NCI-H748 (cell line): ENCODE data around the gene ZG16.
"Not testable (repeated sequence)": the region's sequence is repeated elsewhere in the genome, so short reads cannot be mapped to it uniquely, and the experiment has no call there.

Source experiments
- DNase-seq: peaks from one replicate; lab custom pipeline; 2025; ENCODE audit not compliant: unreplicated experiment; lab: John Stamatoyannopoulos, UW

ZG16 gene

DNA sequence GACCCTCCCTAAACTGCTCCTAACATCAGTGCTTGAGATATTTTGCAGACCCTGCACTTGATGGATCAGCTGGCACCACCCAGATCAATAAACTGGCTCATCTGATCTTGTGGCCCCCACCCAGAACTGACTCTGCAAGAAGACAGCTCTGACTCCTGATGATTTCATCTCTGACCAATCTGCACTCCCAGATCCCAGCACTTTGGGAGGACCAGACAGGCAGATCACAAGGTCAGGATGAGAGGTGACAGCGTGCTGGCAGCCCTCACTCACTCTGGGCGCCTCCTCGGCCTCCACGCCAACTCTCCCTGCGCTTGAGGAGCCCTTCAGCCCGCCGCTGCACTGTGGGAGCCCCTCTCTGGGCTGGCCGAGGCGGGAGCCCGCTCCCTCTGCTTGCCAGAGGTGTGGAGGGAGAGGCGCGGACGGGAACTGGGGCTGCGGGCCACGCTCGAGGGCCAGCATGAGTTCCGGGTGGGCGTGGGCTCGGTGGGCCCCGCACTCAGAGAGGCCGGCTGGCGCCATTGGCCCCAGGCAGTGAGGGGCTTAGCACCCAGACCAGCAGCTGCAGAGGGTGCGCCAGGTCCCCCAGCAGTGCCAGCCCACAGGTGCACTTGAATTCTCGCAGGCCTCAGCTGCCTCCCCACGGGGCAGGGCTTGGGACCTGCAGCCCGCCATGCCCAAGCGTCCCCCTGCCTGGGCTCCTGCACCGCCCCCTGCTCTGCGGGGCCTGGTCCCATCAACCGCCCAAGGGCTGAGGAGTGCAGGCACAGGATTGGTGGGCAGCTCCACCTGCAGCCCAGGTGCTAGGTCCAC lies 29.9 kb upstream of the ZG16 start:
- DNase-seq: no peak

DNA sequence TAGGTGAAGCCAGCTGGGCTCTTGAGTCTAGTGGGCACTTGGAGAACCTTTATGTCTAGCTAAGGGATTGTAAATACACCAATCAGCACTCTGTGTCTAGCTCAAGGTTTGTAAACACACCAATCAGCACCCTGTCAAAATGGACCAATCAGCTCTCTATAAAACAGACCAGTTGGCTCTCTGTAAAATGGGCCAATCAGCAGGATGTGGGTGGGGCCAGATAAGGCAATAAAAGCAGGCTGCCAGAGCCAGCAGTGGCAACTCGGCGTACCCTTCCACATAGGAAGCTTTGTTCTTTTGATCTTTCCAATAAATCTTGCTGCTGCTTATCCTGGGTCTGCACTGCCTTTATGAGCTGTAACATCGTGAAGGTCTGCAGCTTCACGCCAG lies 29.3 kb upstream of the ZG16 start:
- not testable (repeated sequence) for DNase-seq

GRCh38 chr16:29753516-29753915 lies 24.5 kb upstream of the ZG16 start:
- no peak for DNase-seq

- no peak for DNase-seq
Measured at GRCh38 chr16:29756654-29757053, 21.4 kb upstream of the ZG16 start.

DNA sequence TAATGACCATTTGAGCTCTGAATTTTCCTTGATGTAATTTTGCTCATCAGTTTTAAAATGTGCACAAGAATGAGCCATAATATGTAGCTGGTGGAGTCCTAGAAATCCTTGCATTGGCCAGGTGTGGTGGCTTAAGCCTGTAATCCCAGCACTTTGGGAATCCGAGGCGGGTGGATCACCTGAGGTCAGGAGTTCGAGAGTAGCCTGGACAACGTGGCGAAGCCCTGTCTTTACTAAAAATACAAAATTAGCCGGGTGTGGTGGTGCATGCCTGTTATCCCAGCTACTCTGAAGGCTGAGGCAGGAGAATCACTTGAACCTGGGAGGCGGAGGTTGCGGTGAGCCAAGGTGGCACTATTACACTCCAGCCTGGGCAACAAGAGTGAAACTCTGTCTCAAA lies 21.0 kb upstream of the ZG16 start:
- DNase-seq: not testable (repeated sequence)

GRCh38 chr16:29757950-29758466 lies 20.0 kb upstream of the ZG16 start:
- no peak for DNase-seq

DNA sequence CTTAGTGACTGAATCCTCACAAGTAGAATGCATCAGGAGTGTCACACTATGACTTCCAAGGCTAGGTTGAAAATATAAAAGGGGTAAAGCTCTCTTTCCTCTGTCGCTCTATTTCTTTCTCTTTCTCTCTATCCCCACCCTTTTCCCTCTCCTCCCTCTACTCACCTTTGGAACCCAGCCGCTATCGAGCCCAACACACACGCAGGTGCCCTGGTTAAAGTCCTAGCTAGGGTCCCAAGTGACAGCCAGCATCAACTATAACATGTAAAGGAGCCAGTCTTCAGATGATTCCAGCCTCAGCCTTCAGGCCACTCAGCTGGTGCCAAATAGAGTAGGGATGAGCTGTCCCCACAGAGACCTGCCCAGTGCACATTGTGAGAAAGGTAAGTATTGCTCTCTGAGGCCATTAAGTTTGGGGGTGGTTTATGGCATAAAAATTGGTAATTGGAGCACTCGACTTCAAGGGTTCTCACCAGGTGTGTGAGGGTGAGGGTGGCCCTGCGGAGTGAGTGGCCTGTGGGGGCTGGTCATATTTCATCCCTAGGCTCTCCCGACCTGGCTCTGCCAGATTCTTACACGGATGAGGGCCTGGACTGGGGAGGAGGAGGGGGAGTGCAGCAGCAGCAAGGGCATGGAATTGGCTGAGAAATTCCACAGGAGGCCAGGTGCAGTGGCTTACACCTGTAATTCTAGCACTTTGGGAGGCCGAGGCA lies 17.3 kb upstream of the ZG16 start:
- peak; percentile 4 for DNase-seq

DNA sequence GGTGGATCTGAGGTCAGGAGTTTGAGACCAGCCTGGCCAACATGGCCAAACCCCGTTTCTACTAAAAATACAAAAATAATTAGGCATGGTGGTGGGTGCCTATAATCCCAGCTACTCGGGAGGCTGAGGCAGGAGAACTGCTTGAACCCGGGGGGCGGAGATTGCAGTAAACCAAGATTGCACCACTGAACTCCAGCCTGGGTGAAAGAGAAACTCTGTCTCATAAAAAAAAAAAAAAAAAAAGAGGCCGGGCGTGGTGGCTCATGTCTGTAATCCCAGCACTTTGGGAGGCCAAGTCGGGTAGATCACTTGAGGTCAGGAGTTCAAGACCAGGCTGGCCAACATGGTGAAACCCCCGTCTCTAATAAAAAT lies 16.8 kb upstream of the ZG16 start:
- DNase-seq: not testable (repeated sequence)

DNA sequence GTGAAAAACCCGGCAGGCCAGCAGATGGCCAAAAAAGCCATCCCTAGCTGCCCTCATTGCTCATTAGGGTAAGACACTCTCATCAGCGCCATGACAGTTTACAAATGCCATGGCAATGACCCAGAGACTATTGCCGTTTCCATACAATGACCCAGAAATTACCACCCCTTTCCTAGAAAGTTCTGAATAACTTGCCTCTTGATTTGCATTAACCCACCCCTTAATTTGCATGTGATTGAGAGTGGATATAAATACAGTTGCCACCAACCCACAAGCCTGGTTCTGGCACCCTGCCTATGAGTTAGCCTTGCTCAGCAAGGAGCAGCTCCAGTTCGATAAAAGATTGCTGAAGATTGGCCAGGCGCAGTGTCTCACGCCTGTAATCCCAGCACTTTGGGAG lies 16.2 kb upstream of the ZG16 start:
- DNase-seq: no peak

GRCh38 chr16:29763326-29763725 lies 14.7 kb upstream of the ZG16 start:
- DNase-seq: no peak

DNA sequence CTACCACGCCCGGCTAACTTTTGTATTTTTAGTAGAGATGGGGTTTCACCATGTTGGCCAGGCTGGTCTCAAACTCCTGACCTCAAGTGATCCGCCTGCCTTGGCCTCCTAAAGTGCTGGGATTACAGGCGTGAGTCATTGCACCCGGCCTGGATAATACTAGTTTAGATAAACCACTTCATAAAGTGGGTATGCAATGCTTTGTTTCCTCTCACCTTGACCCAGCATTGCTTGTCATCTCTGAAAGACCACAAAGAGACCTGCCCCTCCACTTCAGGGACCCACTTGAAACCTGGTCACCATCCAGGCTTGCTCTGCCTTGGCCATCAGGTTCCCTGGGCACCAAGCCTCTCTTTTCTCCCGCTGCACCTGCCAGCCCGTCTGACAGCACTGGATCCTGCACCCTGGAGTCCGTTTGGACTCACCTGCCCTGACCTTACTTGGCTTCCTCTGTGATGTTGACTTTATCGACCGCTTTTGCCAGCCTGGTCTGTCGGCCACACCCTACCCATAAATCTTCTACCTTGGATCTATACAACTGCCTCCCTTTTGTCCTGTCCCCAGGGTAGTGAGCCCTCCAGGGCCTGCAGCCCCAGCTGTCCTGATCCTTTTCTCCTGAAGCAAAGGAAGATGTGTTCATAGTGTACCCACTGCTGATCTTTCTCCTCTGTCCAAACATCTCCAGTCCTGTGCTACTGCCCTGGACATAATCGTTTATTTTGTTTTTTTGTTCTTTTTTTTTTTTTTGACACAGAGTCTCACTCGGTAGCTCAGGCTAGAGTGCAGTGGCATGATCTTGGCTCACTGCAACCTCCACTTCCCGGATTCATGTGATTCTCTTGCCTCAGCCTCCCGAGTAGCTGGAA lies 12.7 kb upstream of the ZG16 start:
- DNase-seq: peak; percentile 96

GRCh38 chr16:29766571-29766970 lies 11.5 kb upstream of the ZG16 start:
- DNase-seq: no peak

DNA sequence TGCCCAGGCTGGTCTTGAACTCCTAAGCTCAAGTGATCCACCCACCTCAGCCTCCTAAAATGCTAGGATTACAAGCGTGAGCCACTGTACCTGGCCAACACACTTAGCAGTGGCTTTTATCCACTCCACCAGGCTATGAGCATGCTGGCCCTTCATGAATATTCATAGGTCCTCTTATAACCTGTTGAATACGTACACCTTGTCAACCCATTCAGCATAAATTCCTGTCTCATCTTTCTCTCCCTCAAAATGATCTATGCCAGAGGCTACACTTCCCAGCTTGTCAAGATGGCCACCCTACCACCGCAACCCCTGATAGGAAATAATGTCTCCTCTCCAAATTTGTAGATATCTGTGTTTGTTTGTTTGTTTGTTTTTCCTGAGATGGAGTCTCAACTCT lies 11.0 kb upstream of the ZG16 start:
- no peak for DNase-seq

DNA sequence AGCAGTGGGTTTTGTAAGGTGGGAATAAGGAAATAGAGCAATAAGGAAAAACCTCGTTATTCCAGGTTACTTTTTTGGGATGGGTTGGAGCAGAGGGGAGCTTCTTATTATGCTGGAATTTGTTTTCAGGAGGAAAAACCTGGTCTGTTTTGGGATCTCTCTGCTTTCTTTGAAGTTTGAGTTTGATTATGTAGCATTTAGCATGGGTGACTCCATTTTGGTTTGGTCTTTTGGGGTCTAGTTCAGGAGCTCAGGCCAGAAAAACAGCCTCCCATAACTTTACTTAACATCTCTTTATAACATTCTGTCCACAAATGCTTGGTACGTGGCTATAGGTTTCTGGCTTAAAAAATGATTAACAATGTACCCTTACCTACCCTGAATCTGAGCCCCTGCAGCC lies 8.5 kb upstream of the ZG16 start:
- DNase-seq: no peak

DNA sequence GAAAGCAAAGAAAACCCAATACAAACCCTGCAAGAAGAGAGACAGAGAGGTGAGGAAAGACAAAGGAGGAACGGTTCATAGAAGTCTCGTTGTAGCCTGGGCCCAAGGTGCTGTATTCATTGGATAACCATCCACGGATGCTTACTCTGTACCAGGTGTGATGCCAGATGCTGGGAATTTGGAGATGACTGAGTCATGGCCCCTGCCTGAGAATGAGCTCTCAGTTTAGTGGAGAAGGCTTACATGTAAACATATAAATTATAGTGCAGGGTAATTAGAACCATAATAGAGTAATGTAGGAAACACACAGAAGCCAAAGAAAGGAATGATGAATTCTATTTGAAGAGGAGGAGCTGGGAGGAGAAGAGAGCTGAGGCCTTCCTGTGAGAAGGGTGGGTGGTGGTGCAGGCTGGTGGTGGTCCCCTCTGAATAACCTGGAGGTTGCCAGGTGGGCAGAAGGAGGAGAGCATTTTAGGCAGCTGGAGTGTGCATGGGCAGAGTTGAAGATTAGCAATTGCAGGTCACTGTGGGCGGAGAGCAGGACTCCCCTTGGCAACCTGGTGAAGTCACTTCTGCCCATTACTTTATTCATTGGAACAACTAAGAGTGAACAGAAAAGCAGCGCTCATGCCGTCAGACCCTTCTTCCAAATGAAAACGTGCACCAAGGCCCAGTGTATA lies 7.7 kb upstream of the ZG16 start:
- DNase-seq: peak; percentile 63

- not testable (repeated sequence) for DNase-seq
Measured at GRCh38 chr16:29772330-29772729, 5.7 kb upstream of the ZG16 start.

DNA sequence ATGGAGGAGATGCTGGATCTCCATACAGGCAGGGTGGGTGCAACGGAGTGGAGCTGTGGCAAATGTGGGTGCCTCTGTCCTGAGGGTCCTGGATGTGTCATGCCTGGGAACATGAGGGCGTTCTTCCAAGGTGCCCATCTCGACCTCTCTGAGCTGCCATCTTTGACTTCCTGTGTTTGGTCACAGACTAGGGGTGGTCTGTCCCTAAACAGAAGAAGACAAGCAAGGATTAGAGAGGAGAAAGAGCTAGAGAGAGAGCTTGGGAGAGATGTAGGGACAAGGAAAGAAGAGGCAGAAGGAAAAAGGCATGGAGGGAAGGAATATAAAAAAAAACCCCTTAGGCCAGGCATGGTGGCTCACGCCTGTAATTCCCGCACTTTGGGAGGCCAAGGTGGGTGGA lies 3.3 kb upstream of the ZG16 start:
- DNase-seq: no peak

GRCh38 chr16:29775742-29776408 lies 2.2 kb upstream of the ZG16 start:
- no peak for DNase-seq

- no peak for DNase-seq
Measured at GRCh38 chr16:29779474-29779873, 1.4 kb downstream of the ZG16 start.
